BLaER1 (cell line): ENCODE results near the gene TM4SF20.
A peak's percentile ranks its signal among the peaks of the same experiment; 100 is the strongest.

ENCODE experiments used
- H3K27ac ChIP-seq: shearing (Covaris generic); formaldehyde crosslinking; 2 replicates; pipeline ENCODE4 v1.8.1; 2022
- H3K27me3 ChIP-seq: shearing (Covaris generic); formaldehyde crosslinking; 2 replicates; pipeline ENCODE4 v1.8.1; 2022
- H3K36me3 ChIP-seq: shearing (Covaris generic); formaldehyde crosslinking; 2 replicates; pipeline ENCODE4 v1.8.1; 2022
- H3K4me1 ChIP-seq: shearing (Covaris generic); formaldehyde crosslinking; 2 replicates; pipeline ENCODE4 v1.8.1; 2022
- H3K4me2 ChIP-seq: shearing (Covaris generic); formaldehyde crosslinking; 2 replicates; pipeline ENCODE4 v1.8.1; 2022
- H3K4me3 ChIP-seq: shearing (Covaris generic); formaldehyde crosslinking; 2 replicates; pipeline ENCODE4 v1.8.1; 2022
- H3K9ac ChIP-seq: shearing (Covaris generic); formaldehyde crosslinking; 2 replicates; pipeline ENCODE4 v1.8.1; 2022
- H3K9me3 ChIP-seq: shearing (Covaris generic); formaldehyde crosslinking; 2 replicates; pipeline ENCODE4 v1.8.1; 2022
- H4K20me1 ChIP-seq: shearing (Covaris generic); formaldehyde crosslinking; 2 replicates; pipeline ENCODE4 v1.8.1; 2022
- Cebpa-rat ChIP-seq: shearing (Covaris generic); IDR thresholded peaks from 2 replicates; pipeline ENCODE4 v1.8.1; 2022

The TM4SF20 gene

DNA sequence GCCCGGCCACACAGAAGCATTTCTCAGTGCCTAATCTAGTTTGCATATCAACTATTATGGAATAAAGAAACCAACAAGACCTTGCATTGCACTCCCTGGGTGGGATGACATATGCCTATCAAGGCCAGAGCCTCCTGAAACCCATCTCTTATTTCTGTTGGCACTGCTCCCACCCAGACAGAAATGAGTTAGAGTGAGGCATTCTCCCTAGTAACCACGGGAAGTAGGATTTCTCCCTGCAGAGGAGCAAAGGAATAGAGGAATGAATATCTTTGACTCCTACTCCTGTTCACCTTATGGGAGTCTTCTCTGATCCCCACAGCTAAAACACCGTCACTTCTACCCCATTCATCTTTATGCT is 32.9 kb upstream of the TM4SF20 start:
- no peak overlapping the region for H3K9ac ChIP-seq

DNA sequence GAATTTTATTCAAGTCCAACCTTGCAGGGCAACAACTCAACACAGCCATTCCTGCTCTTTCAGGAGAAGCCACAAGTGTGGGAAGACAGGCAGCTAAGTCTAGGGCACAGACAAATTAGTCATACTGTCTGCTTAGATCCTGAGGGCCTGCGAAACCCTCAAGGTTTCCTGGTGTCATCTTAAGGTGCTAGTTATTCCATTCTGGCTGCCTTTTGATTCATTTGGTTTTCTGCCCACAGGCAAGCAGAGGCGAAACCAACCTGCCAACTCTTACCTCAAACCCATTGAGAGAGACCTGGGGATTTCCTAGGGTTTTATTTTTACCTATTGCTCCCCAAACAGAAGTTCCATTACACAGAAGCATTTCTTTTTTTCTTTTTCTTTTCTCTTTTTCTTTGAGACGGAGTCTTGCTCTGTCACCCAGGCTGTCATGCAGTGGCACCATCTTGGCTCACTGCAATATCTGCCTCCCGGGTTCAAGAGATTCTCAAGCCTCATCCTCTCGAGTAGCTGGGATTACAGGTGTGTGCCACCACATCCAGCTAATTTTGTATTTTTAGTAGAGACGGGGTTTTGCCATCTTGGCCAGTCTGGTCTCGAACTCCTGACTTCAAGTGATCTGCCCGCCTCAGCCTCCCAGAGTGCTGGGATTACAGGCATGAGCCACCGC is 32.3 kb upstream of the TM4SF20 start:
- H3K4me3 ChIP-seq = no peak overlapping the region
- no peak overlapping the region for H3K27ac ChIP-seq
- TF ChIP-seq Cebpa-rat = no peak
- H3K9me3 ChIP-seq = no peaks in the 10 kb centered on the region
- no peaks in the 10 kb centered on the region for H3K27me3 ChIP-seq
- no peaks in the 10 kb centered on the region for H4K20me1 ChIP-seq
- H3K9ac ChIP-seq = no peak overlapping the region
- no peak overlapping the region for H3K4me2 ChIP-seq
- H3K36me3 ChIP-seq = no peaks in the 10 kb centered on the region
- H3K4me1 ChIP-seq = peaks cover 16% of the 10 kb centered on the region

More for the DNA sequence above, 32.9 kb upstream of the TM4SF20 start:
- H3K36me3 ChIP-seq = no peaks in the 10 kb centered on the region
- H3K4me2 ChIP-seq = no peak overlapping the region
- no peaks in the 10 kb centered on the region for H4K20me1 ChIP-seq
- no peak overlapping the region for H3K4me3 ChIP-seq
- no peaks in the 10 kb centered on the region for H3K9me3 ChIP-seq
- TF ChIP-seq Cebpa-rat = no peak
- H3K27ac ChIP-seq = no peak overlapping the region
- H3K27me3 ChIP-seq = no peaks in the 10 kb centered on the region
- H3K4me1 ChIP-seq = peaks cover 19% of the 10 kb centered on the region

DNA sequence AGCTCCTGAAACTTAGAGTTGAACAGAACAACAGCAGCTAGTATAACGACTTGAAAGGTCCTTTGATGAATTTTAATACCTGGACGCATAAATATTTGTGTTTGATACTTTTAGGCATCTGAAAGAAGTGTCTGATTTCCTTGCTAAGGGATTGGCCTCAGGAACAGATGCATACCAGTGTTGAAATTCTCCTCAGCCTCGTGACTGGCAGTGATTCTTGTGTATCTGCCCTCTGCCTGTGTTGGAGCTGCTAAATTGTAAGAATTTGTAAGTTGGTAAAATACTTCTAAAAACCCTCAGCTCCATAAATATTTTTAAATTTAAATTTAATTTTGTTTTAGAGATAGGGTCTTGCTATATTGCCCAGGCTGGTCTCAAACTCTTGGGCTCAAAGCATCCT is 31.1 kb upstream of the TM4SF20 start:
- Histone ChIP-seq H3K4me3 (no peak overlapping the region), H3K27me3 (no peaks in the 10 kb centered on the region), H3K4me2 (no peak overlapping the region), H3K36me3 (no peaks in the 10 kb centered on the region), H4K20me1 (no peaks in the 10 kb centered on the region), H3K4me1 (peaks cover 3% of the 10 kb centered on the region), H3K9ac (no peak overlapping the region), H3K27ac (no peak overlapping the region), H3K9me3 (no peaks in the 10 kb centered on the region)
- no peak for TF ChIP-seq Cebpa-rat

DNA sequence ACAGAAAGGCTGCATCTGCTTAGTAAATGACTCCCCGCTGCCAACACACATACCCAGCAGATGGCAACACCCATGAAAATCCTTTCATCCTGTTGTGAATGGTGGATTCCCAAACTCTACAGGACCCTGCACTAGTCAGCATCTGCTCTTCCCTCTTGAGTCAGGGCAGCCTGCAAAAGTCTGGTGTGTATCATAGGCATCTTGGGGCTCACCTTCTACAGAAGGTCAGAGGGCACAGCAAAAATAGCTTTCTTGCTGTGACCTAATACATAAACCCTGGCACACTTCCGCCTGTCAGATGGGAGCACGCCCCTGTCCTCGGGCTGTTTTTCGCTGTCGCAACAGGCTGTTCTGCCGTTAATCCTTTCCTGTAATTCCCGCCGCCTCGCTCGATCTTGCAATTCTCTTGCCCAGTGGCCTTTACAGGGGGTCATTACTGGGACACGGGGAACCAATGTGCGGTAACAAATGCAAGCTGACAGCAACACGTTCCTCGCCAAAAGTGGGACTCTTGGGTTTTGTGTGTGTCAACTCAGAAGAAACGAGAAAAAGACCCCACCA is 28.6 kb upstream of the TM4SF20 start:
- no peaks in the 10 kb centered on the region for H3K9me3 ChIP-seq
- TF ChIP-seq Cebpa-rat = no peak
- H3K9ac ChIP-seq = no peak overlapping the region
- no peak overlapping the region for H3K4me3 ChIP-seq
- H4K20me1 ChIP-seq = no peaks in the 10 kb centered on the region
- H3K4me1 ChIP-seq = peaks cover 8% of the 10 kb centered on the region
- H3K4me2 ChIP-seq = no peak overlapping the region
- no peak overlapping the region for H3K27ac ChIP-seq
- no peaks in the 10 kb centered on the region for H3K36me3 ChIP-seq
- no peaks in the 10 kb centered on the region for H3K27me3 ChIP-seq

DNA sequence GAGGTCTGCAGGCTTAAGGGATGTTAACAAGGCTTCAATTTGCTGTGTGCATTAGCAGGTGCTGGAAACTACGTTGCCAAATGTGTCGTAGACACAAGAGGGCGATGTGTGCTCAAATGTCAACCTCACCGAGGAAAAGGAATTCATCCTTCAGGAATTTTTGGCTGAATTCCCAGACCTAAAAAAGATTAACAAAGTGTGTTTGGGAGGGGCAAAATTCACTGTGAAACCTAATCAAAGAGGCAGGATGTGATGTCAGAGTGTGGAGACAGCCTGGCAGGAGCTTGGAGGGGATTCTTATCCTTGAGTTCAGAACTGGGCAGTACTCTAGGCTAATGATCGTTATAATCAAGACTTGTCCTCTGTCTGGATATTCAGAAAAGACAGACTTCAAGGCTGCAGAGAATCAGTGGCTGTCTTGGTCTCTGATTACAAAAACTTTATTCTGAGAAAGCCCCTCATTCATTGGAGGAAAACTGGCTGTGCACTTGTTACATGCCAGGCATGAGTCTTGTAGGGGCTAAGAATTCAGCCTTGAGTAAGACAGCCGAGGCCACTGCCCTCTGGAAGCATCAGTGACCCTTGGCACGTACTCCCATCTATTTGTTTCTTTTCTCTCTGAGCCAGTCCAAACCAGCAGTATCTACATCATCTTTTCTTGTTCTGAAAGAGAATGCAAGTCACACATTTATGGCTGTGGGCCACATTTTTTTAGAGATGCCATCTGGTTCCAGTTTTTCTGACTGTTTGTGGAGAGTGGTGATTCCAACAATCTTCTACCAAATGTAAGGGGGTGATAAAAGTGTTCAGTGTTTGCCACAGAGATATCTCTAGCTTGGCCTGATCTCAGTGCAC is 27.3 kb upstream of the TM4SF20 start:
- Histone ChIP-seq H3K4me1 (peaks cover 8% of the 10 kb centered on the region), H3K27ac (no peak overlapping the region), H3K9me3 (no peaks in the 10 kb centered on the region), H3K4me2 (no peak overlapping the region), H3K27me3 (no peaks in the 10 kb centered on the region), H4K20me1 (no peaks in the 10 kb centered on the region), H3K4me3 (no peak overlapping the region), H3K36me3 (no peaks in the 10 kb centered on the region), H3K9ac (no peak overlapping the region)
- TF ChIP-seq Cebpa-rat = no peak

DNA sequence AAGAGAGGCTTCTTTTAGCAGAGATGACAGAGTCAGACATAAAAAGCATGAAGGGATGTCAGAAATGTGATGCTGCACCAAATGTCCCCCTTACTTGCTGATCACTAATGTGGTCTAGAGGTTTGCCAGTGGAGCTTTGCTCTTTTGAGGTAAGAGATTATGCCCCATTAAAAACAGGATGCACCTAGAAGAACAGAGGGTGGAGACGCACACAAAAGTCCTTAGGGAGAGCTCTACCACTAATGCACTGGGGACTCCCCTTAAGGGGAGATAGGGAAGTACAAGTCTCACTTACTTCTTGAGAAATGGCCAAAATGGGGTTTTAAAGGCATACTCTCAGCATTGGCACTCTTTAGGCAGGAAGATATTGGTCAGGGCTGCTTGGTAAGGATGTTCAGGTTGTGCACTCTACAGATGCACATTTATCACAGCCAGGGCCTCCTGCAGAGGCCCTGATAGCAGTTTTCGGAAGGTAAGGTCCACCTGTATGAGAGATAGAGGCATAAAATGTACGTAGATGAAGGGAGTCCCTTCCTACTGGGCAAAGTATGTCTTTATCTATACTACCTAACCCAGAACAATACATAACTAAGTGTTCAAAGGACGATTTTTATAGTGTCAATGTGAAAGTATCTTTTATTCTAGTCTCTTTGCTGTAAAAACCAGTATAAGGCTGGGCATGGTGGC is 25.6 kb upstream of the TM4SF20 start:
- Histone ChIP-seq H3K9me3 (no peaks in the 10 kb centered on the region), H3K9ac (no peak overlapping the region), H3K27ac (no peak overlapping the region), H4K20me1 (no peaks in the 10 kb centered on the region), H3K4me1 (peaks cover 8% of the 10 kb centered on the region), H3K4me2 (peak overlapping the region; percentile 25; the same call in 1 of the 2 replicates), H3K36me3 (no peaks in the 10 kb centered on the region), H3K4me3 (no peak overlapping the region), H3K27me3 (no peaks in the 10 kb centered on the region)
- TF ChIP-seq Cebpa-rat = no peak

DNA sequence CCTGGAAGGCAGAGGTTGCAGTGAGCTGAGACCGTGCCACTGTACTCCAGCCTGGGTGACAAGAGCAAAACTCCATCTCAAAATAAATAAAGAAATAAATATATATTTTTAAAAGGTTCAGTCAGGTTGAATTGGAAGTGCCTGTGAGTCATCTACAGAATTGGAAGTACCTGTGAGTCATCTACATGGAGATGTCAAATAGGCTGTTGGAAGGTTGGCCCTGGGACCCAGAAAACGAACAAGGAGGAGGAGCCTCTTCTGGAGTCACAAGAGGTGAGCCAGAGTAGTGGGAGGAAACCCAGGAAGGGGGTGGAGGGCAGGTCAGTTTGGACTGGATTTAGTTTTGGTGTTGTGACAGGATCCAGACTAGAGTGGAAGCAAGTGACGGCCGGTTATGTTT is 23.9 kb upstream of the TM4SF20 start:
- Histone ChIP-seq H3K9ac (no peak overlapping the region), H3K4me1 (peaks cover 8% of the 10 kb centered on the region), H3K4me2 (no peak overlapping the region), H3K9me3 (no peaks in the 10 kb centered on the region), H3K4me3 (no peak overlapping the region), H3K36me3 (no peaks in the 10 kb centered on the region), H3K27ac (no peak overlapping the region), H3K27me3 (no peaks in the 10 kb centered on the region), H4K20me1 (no peaks in the 10 kb centered on the region)
- TF ChIP-seq Cebpa-rat = no peak

DNA sequence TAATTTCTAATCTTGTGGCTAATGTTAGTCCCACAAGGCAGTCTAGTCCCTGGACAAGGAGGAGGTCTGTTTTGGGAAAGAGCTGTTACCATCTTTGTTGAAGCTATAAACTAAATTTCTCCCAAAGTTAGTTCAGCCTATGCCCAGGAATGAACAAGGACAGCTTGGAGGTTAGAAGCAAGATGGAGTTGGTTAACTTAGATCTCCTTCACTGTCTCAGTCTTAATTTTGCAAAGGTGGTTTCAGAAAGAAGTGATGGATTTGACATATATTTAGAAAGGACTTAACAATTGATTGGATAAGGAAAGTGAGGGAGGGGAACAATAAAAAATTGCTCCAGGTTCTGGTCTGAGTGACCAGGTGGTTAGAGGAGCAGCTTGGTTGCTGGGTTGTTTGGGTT is 23.2 kb upstream of the TM4SF20 start:
- Histone ChIP-seq H3K9ac (no peak overlapping the region), H3K9me3 (no peaks in the 10 kb centered on the region), H3K4me3 (no peak overlapping the region), H3K4me1 (peaks cover 8% of the 10 kb centered on the region), H3K36me3 (no peaks in the 10 kb centered on the region), H3K27me3 (no peaks in the 10 kb centered on the region), H3K4me2 (no peak overlapping the region), H4K20me1 (no peaks in the 10 kb centered on the region), H3K27ac (no peak overlapping the region)
- TF ChIP-seq Cebpa-rat = no peak

DNA sequence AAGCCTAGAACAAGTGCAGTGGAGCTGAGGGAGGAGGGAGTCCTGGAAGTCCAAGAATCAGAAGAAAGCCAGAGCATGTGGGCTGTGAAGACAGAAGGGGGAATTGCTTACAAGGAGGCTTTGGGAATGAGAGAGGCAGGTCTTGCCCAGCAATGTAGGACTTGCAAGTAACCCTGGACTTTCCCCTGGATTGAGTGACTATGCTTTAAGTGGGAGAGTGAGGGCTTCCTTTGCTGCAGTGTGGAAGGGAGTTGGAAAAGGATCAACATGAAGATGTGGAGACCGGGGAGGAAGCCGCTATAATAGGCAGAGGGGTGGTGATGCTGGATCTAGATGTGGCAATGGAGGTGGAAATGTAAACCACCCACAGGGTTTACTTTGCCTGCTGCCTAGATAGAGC is 22.4 kb upstream of the TM4SF20 start:
- no peaks in the 10 kb centered on the region for H3K27me3 ChIP-seq
- peaks cover 8% of the 10 kb centered on the region for H3K4me1 ChIP-seq
- no peak overlapping the region for H3K4me3 ChIP-seq
- no peaks in the 10 kb centered on the region for H3K9me3 ChIP-seq
- H3K4me2 ChIP-seq = no peak overlapping the region
- no peak overlapping the region for H3K27ac ChIP-seq
- no peak overlapping the region for H3K9ac ChIP-seq
- H3K36me3 ChIP-seq = no peaks in the 10 kb centered on the region
- no peak for TF ChIP-seq Cebpa-rat
- H4K20me1 ChIP-seq = no peaks in the 10 kb centered on the region
